SU-DHL-6 (cell line): ENCODE measurements around the gene ZFYVE9.

Experiments used
- H2AFZ ChIP-seq: fragments of 200-600 bp; sonication (generic); 2 replicates; pipeline ENCODE4 v1.6.1; 2014; ENCODE audit warnings: low read depth, mild to moderate bottlenecking, moderate library complexity, mixed read lengths, antibody characterized with exemption, low read length; ENCODE audit not compliant: severe bottlenecking
- H3F3A ChIP-seq: fragments of 200-600 bp; shearing (Covaris generic); 2 replicates; pipeline ENCODE4 v1.6.0; 2016; ENCODE audit warnings: antibody characterized with exemption, mild to moderate bottlenecking; ENCODE audit not compliant: insufficient read depth
- H3K27ac ChIP-seq: fragments of 200-600 bp; sonication (generic); 2 replicates; pipeline ENCODE4 v1.5.1; 2016; ENCODE audit warnings: low read depth, mild to moderate bottlenecking, low read length, moderate library complexity, mixed read lengths
- H3K27me3 ChIP-seq: fragments of 200-600 bp; sonication (generic), shearing (Covaris generic); 2 replicates; pipeline ENCODE4 v1.6.0; 2014; ENCODE audit warnings: mild to moderate bottlenecking, low read length
- H3K36me3 ChIP-seq: fragments of 200-600 bp; sonication (generic); 2 replicates; pipeline ENCODE4 v1.6.1; 2014; ENCODE audit warnings: mild to moderate bottlenecking, low read length, mixed read lengths
- H3K4me2 ChIP-seq: fragments of 300-600, 200-600 bp; shearing (Covaris generic), sonication (generic); 2 replicates; pipeline ENCODE4 v1.6.0; 2014; ENCODE audit warnings: low read length, low read depth, mild to moderate bottlenecking; ENCODE audit not compliant: poor library complexity, severe bottlenecking
- H3K4me3 ChIP-seq: fragments of 200-600 bp; sonication (generic); 2 replicates; pipeline ENCODE4 v1.5.1; 2014; ENCODE audit warnings: antibody characterized with exemption, low read length, mild to moderate bottlenecking, mixed read lengths; ENCODE audit not compliant: insufficient read depth, poor library complexity, severe bottlenecking
- H3K79me2 ChIP-seq: fragments of 200-600 bp; sonication (generic); 2 replicates; pipeline ENCODE4 v1.6.1; 2014; ENCODE audit warnings: mild to moderate bottlenecking, low read length, moderate library complexity; ENCODE audit not compliant: insufficient read depth
- H3K9ac ChIP-seq: fragments of 200-600 bp; sonication (generic); 2 replicates; pipeline ENCODE4 v1.7.0; 2014; ENCODE audit warnings: mild to moderate bottlenecking, low read length
- H3K9me2 ChIP-seq: fragments of 200-600 bp; sonication (generic); replicated peaks from 2 replicates; pipeline ENCODE4 v1.6.1; 2014; ENCODE audit warnings: low read length; ENCODE audit not compliant: insufficient read depth
- H3K9me3 ChIP-seq: fragments of 200-600 bp; sonication (generic); 2 replicates; pipeline ENCODE4 v1.6.1; 2014; ENCODE audit warnings: low read length, mixed read lengths; ENCODE audit not compliant: insufficient read depth
- H4K20me1 ChIP-seq: fragments of 200-600 bp; sonication (generic); 2 replicates; pipeline ENCODE4 v1.6.1; 2014; ENCODE audit warnings: low read depth, mild to moderate bottlenecking, antibody characterized with exemption, low read length, moderate library complexity, mixed read lengths
- CTCF ChIP-seq: fragments of 200-600 bp; sonication (generic); IDR thresholded peaks from one replicate; pipeline ENCODE4 v1.5.1; 2017; ENCODE audit warnings: antibody characterized with exemption, mild to moderate bottlenecking, low read length, moderate library complexity; ENCODE audit not compliant: insufficient read depth, poor library complexity, severe bottlenecking
- EZH2phosphoT487 ChIP-seq: fragments of 200-600 bp; sonication (generic), shearing (Covaris generic); conservative IDR thresholded peaks from 2 replicates; pipeline ENCODE4 v1.6.1; 2018; ENCODE audit warnings: mild to moderate bottlenecking, antibody characterized with exemption, low read length, moderate library complexity, mixed read lengths

Gene ZFYVE9

GRCh38 chr1:52356818-52357355 is 215.0 kb downstream of the ZFYVE9 start:
- H3K9me3 ChIP-seq: no peaks in the 10 kb centered on the region
- no peak overlapping the region for H3K27ac ChIP-seq
- H3K36me3 ChIP-seq: peaks cover 4% of the 10 kb centered on the region; the same call in 1 of the 2 replicates
- H3K9ac ChIP-seq: no peak overlapping the region
- H3K9me2 ChIP-seq: no peaks in the 10 kb centered on the region
- H3K79me2 ChIP-seq: no peaks in the 10 kb centered on the region
- no peak overlapping the region for H3K4me2 ChIP-seq
- H3K27me3 ChIP-seq: no peaks in the 10 kb centered on the region
- H3F3A ChIP-seq: no peaks in the 10 kb centered on the region
- no peak overlapping the region for H3K4me3 ChIP-seq
- H2AFZ ChIP-seq: no peak overlapping the region
- TF ChIP-seq CTCF (no peak), EZH2phosphoT487 (no peak)
- no peaks in the 10 kb centered on the region for H4K20me1 ChIP-seq

GRCh38 chr1:52357397-52357796 is 215.5 kb downstream of the ZFYVE9 start:
- peaks cover 4% of the 10 kb centered on the region; the same call in 1 of the 2 replicates for H3K36me3 ChIP-seq
- H3K9me2 ChIP-seq: no peaks in the 10 kb centered on the region
- no peak overlapping the region for H3K9ac ChIP-seq
- no peaks in the 10 kb centered on the region for H3F3A ChIP-seq
- H3K27ac ChIP-seq: no peak overlapping the region
- H4K20me1 ChIP-seq: no peaks in the 10 kb centered on the region
- H3K4me3 ChIP-seq: no peak overlapping the region
- no peaks in the 10 kb centered on the region for H3K9me3 ChIP-seq
- no peak overlapping the region for H3K4me2 ChIP-seq
- no peak for TF ChIP-seq CTCF
- no peak for TF ChIP-seq EZH2phosphoT487
- H3K27me3 ChIP-seq: no peaks in the 10 kb centered on the region
- no peaks in the 10 kb centered on the region for H3K79me2 ChIP-seq
- no peak overlapping the region for H2AFZ ChIP-seq

GRCh38 chr1:52358851-52359497 is 217.1 kb downstream of the ZFYVE9 start:
- Histone ChIP-seq H3K4me3 (no peak overlapping the region), H3K9me2 (no peaks in the 10 kb centered on the region), H3K79me2 (0 out of 2 replicates have a peak, but pooled peaks cover under 1% of the 10 kb centered on the region), H3K4me2 (no peak overlapping the region), H2AFZ (no peak overlapping the region), H3K9me3 (no peaks in the 10 kb centered on the region), H3K36me3 (no peaks in the 10 kb centered on the region), H3K9ac (no peak overlapping the region), H3F3A (no peaks in the 10 kb centered on the region), H3K27me3 (no peaks in the 10 kb centered on the region), H3K27ac (no peak overlapping the region), H4K20me1 (no peaks in the 10 kb centered on the region)
- no peak for TF ChIP-seq CTCF
- TF ChIP-seq EZH2phosphoT487: no peak
